GM19324 (cell line): ENCODE measurements around the gene APOL3.
"Not testable (repeated sequence)": the region's sequence is repeated elsewhere in the genome, so short reads cannot be mapped to it uniquely, and the experiment has no call there.

Source experiments
- ATAC-seq: cut with Tn5 transposase; IDR thresholded peaks from one replicate; pipeline ENCODE4 v1.9.1; 2021; ENCODE audit warnings: mild to moderate bottlenecking, moderate library complexity; ENCODE audit not compliant: unreplicated experiment, low FRiP score

The APOL3 gene

GRCh38 chr22:36162127-36163034 lies 1.8 kb upstream of the APOL3 start:
- ATAC-seq = no peak

- not testable (repeated sequence) for ATAC-seq
Measured at GRCh38 chr22:36161793-36162126, 1.2 kb upstream of the APOL3 start.

DNA sequence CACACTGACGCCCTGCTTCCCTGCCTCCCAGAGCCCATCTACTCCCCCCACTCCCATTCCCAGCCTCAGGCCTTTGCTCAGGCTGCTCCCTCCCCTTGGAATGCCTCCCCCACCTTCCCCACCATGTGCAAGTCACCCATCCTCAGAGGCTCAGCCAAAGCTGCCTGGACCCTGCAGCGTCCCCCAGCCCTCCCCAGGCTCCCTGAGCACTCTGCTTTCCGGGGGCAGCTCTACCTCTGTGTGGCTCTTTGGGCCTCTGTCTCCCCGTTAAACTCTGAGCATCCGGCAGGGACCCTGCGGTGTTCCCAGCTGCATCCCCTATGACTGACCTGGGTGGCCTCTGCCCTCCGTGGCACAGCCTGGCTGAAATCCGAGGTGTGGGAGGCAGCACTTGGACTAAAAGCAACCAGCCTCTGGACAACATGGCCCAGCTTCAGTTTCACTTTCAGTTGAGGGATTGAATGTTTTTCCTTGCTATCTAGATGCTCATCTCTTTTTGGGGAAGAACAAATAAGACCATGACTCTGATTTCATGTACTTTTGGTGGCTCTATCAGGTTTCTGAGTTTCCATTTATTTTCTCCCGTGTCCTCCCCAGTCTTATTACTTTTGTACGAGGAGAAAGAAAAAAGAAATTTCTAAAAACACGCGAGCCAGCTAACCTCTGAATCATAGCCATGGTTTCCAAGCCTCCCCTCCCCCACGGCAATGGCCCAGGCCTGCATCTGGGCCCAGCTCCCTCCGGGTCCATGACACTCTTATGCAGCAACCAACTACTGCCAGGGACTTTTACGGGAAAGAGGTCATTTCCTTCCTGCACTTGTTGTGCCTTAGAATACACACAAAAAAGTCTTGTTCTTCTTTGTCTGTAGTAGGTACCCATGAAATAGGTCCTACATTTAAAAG lies 3.8 kb downstream of the APOL3 start:
- ATAC-seq = no peak

- no peak for ATAC-seq
Measured at GRCh38 chr22:36156119-36156514, 4.4 kb downstream of the APOL3 start.

DNA sequence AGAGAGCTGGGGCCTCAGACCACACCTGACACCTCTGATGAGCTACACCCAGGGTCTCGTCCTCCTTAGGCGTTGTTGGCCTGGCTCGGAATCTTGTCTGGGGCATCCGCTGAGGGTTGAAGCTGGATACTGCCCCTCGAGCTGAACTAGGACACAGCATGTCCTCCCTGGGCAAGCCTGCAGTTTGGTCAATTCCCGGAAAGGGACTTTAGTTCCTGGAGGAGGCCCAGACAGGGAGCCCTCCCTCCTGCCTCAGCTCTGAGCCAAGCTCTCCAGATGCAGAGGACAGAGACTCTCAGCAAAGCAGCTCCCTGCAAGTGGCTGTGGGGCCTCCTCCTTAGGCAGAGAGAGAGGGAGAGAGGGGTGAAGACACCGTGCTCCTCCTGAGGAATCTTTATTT lies 4.9 kb downstream of the APOL3 start:
- no peak for ATAC-seq

DNA sequence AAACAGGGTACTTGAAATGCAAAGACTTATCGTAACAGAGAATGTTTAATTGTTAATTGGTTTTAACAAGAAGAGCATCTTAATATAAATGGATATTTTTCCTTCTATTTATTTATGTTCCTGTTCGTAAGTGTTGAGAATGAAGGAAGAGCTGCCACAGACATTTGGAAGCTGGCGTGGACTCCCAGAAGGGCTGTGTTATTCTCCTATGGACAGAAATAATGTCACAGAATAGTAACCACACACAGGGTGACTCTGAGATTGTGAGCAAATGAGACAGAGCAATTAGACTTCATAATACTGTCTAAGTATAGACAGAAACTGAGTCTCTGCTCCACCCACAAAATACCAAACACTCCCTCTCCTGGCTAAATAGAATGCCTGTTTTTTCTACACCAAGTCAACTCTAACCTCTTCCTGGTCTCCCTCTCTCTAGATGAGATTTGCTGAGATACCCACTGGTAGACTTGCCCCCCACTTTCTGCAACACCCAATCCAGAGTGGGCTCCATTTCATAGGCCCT lies 6.1 kb downstream of the APOL3 start:
- no peak for ATAC-seq

DNA sequence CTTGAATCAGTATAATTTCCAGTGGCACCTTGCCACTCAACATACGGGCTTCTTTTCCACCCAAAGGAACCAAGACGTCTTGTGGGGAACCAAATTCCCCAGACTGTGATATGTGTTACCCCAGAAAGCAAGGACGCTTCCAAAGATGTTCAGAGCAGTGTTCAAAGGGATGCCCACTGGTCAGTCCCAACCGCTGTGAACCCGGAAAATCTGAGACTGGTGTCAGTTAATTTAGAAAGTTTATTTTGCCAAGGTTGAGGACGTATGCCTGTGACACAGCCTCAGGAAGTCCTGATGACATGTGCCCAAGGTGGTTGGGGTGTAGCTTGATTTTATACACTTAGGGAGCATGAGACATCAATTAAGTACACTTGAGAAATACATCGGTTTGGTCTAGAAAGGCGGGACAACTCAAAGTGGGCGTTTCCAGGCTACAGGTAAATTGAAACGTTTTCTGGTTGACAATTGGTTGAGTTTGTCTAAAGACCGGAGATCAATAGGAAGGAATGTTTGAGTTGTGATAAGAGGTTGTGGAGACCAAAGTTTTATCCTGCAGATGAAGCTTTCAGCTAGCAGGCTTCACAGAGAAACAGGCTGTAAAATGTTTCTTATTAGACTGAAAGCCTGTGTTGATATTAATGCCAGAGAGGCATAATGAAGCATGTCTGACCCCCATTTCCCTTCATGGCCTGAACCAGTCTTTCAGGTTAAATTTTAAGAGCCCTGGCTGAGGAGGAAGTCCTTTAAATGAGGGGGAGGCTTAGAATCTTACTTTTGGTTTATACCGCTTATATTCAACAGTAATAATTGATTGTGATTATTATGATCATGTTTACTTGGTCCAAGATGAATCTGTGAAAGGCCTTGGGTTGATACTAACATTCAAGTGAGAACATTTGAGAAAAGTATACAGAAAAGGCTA lies 6.8 kb downstream of the APOL3 start:
- ATAC-seq = no peak

- not testable (repeated sequence) for ATAC-seq
Measured at GRCh38 chr22:36152821-36153220, 7.7 kb downstream of the APOL3 start.

DNA sequence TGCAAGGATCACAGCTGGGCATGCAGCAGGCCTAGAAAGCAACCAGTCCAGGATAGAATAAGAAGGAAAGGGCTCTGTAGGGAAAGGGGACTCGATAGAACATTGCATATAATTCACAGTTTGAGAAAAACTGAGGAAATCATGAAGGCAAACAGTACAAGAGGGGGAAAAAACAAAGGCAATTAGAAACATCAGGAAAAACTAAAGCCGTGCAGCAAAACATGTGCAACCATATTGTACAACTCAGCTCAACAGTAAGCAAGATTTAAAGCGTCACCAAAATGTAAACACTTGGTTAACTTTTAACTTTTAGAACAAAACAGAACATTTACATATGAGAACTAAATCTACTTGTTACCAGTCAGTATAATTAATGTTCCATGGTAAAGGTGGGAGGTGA lies 8.5 kb downstream of the APOL3 start:
- ATAC-seq = no peak

- no peak for ATAC-seq
Measured at GRCh38 chr22:36151006-36151595, 9.5 kb downstream of the APOL3 start.

- no peak for ATAC-seq
Measured at GRCh38 chr22:36149441-36149840, 11.1 kb downstream of the APOL3 start.

GRCh38 chr22:36148411-36148810 lies 12.1 kb downstream of the APOL3 start:
- ATAC-seq = no peak

DNA sequence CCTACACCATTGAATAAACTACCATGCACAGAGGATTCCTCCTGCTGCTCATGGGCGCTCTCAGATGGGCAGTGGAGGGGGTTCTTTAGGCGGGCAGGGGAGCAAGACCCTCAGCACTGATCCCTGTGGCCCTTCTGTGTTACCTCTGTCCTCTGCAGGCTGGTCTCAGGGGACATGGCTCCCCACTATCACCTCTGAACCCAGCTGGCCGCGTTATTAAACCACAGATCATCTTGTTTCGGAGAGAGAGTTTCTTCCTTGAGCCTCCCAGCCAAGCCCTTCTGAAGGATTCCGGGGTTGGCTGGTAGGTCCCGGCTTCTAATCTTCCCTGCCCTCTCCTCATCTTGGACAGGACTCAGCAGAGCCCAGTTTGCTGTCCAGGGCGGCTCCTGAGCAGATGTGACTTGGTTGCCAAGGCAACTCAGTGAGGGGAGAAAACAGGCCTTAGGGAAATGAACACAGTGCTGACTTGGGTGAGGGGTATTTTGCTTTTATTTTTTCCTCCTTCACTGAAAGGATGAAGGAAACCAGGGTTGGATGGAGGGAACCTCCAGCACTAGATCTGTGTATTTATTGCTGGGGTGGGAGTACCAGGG lies 13.3 kb downstream of the APOL3 start:
- no peak for ATAC-seq

GRCh38 chr22:36145881-36146280 lies 14.7 kb downstream of the APOL3 start:
- no peak for ATAC-seq

GRCh38 chr22:36144886-36145541 lies 15.5 kb downstream of the APOL3 start:
- no peak for ATAC-seq

DNA sequence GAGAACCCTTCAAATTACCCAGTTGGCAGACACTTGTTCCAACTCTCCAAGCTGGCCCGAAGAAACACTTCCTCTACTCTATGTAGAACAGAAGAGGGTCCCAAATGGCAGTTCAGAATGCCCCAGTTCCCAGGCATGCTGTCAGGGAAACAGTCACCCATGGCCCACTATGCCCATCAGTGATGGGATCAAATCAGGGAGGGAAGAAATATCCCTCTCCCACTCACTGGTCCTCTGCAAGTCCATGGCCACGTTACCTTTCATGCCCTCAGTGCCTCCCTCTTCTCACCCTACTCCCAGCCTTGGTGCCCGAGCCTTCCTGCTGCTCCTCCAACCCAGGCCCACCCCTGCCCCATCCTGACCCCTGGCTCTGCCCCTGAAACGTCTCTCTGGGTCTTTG lies 16.6 kb downstream of the APOL3 start:
- ATAC-seq = no peak

GRCh38 chr22:36143066-36143815 lies 17.3 kb downstream of the APOL3 start:
- no peak for ATAC-seq

DNA sequence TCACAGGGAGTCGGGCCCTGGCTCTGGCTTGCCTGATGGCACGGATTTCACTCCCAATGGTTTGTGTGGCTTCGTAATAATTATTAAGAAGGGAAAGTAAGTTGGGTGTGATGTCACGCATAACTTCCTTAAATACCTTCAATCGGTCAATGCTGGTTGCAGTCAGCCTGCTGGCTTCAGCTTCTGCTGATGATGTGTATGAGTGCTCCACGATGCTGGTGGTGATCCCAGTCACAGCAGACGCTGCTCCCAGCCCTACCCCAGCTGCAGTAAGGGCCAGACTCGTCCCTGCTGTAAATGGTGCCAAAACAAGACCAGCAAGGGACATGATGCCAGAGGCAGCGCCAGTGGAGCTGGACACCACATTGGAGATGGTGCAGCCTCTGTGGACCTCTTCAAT lies 19.1 kb downstream of the APOL3 start:
- ATAC-seq = no peak
